Islet precursor cell (in vitro differentiated cells): Measurements from ENCODE around the gene PLXDC2.
"Not testable (repeated sequence)": the region's sequence is repeated elsewhere in the genome, so short reads cannot be mapped to it uniquely, and the experiment has no call there.

Source experiments
- DNase-seq: peaks from one replicate; pipeline ENCODE4 v3.0.0-alpha.2; 2018

The PLXDC2 gene

GRCh38 chr10:19986591-19986990 lies 170.4 kb downstream of the PLXDC2 start:
- no peak for DNase-seq

- DNase-seq, result no peak
Measured at GRCh38 chr10:19987931-19988330, 171.7 kb downstream of the PLXDC2 start.

GRCh38 chr10:19993714-19994315 lies 177.6 kb downstream of the PLXDC2 start:
- DNase-seq, result no peak

- DNase-seq, result no peak
Measured at GRCh38 chr10:19998482-19998881, 182.2 kb downstream of the PLXDC2 start.

GRCh38 chr10:19999431-19999830 lies 183.2 kb downstream of the PLXDC2 start:
- no peak for DNase-seq

GRCh38 chr10:20002026-20002425 lies 185.8 kb downstream of the PLXDC2 start:
- not testable (repeated sequence) for DNase-seq

GRCh38 chr10:20002657-20003056 lies 186.4 kb downstream of the PLXDC2 start:
- no peak for DNase-seq

GRCh38 chr10:20004087-20004523 lies 187.9 kb downstream of the PLXDC2 start:
- DNase-seq, result no peak

GRCh38 chr10:20005638-20006037 lies 189.4 kb downstream of the PLXDC2 start:
- DNase-seq, result no peak

- DNase-seq, result no peak
Measured at GRCh38 chr10:20006169-20006870, 190.1 kb downstream of the PLXDC2 start.

GRCh38 chr10:20007426-20007825 lies 191.2 kb downstream of the PLXDC2 start:
- DNase-seq, result no peak

- no peak for DNase-seq
Measured at GRCh38 chr10:20013991-20014750, 197.9 kb downstream of the PLXDC2 start.

- DNase-seq, result no peak
Measured at GRCh38 chr10:20017961-20018360, 201.7 kb downstream of the PLXDC2 start.

GRCh38 chr10:20020677-20021076 lies 204.4 kb downstream of the PLXDC2 start:
- no peak for DNase-seq

GRCh38 chr10:20029523-20029922 lies 213.3 kb downstream of the PLXDC2 start:
- DNase-seq, result no peak

GRCh38 chr10:20033476-20033875 lies 217.2 kb downstream of the PLXDC2 start:
- DNase-seq, result no peak

GRCh38 chr10:20034732-20035131 lies 218.5 kb downstream of the PLXDC2 start:
- DNase-seq, result no peak

GRCh38 chr10:20040012-20040411 lies 223.8 kb downstream of the PLXDC2 start:
- DNase-seq, result peak; percentile 55

- DNase-seq, result no peak
Measured at GRCh38 chr10:20041931-20042330, 225.7 kb downstream of the PLXDC2 start.

- not testable (repeated sequence) for DNase-seq
Measured at GRCh38 chr10:20045100-20045499, 228.9 kb downstream of the PLXDC2 start.

- DNase-seq, result no peak
Measured at GRCh38 chr10:20048161-20048560, 231.9 kb downstream of the PLXDC2 start.

GRCh38 chr10:20058135-20058534 lies 241.9 kb downstream of the PLXDC2 start:
- no peak for DNase-seq

- no peak for DNase-seq
Measured at GRCh38 chr10:20059084-20059835, 243.0 kb downstream of the PLXDC2 start.
